Kasumi-1 (cell line): Measurements from ENCODE around the gene ST8SIA1.

ENCODE experiments used
- DNase-seq, 2 experiments: peaks; one replicate each; lab custom pipeline; 2025; lab: John Stamatoyannopoulos, UW

ST8SIA1 gene

GRCh38 chr12:22238211-22238610 is 96.3 kb downstream of the ST8SIA1 start:
- no peak for DNase-seq

DNA sequence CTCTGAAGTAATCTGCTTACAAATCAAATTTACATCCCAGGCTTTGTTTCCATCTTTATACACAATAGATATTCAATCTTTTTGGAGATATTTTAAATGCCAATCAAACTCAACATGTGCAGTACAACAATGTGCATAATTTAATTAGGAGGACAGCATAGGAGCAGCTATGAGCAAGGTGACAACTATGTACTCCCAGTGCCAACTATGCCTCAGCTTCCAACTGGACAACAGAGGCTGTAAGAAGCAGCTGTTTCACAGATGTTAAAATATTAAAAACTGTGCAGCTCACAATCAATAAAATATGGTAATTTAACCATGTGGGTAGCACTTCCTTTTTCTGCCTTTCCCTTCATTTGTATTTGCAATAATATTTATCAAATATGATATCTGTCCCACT is 99.9 kb downstream of the ST8SIA1 start:
- DNase-seq: no peak

- peak in 1 of 2 experiments; percentile 13 for DNase-seq
These were observed 102.7 kb downstream of the ST8SIA1 start for GRCh38 chr12:22231836-22232235.

DNA sequence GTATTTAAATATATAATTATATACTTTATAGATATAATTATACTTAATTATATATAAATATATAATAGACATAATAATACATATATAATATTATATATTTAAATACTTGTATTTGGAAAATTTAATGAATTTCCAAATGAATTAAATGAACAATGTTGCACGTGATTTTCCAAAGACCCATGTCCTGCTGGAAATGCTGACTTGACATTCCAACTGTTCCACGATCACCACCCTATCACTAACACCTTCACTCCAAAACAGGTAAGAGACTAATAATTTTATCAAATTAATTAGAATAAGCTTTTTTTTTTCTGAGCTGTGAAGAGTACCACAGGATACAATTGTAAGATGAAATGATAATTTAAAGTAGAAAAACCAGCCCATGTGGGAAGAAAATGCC is 103.4 kb downstream of the ST8SIA1 start:
- DNase-seq: no peak

- no peak for DNase-seq
These were observed 104.2 kb downstream of the ST8SIA1 start for GRCh38 chr12:22230280-22230794.

DNA sequence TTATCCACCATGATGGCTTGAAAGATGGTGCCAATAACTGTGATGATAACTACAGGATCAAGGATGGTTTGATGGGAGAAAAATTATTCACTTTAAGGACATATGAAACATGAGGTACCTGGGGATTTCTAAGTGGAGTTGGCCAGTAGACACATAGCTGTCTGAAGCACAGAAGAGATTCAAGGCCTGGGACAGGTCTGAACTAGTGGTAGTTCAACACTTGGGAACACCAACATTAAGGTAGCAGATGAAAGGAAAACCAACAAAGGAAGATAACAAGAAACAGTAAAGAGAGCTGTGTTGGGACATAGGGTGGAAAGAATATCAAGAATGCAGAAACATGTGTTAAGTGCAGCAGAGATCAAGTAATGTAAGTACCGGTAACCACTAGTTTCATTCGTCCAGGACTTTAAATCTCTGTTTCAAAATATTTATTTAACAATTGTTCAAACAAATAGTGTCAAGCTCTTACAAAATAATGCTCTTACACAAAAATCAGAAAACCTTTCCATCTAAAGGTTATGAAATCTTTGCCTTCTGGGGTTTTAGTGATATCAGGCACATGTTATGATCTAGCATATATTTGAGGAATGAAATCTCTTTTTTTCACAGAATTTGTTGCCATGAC is 104.7 kb downstream of the ST8SIA1 start:
- no peak for DNase-seq

GRCh38 chr12:22228022-22228875 is 106.3 kb downstream of the ST8SIA1 start:
- no peak for DNase-seq

DNA sequence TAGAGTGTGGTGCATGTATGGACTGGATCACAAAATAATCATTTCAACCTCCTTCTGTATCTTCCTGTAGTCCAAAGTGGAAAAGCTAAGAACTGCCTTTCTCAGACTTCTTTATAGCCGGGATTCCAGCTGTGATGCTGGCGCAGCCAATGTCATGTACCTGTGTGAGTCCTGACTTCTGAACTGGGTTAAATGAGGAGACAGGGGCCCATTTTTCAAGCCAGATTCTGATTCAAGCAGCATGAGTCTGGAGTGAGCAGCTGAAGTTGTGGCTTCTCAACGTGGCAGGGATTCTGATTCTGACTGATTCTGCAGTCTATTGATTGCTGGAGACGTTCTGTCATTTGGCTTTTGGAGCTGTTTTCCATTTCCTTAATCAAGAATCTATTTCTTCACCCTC is 111.2 kb downstream of the ST8SIA1 start:
- no peak for DNase-seq

DNA sequence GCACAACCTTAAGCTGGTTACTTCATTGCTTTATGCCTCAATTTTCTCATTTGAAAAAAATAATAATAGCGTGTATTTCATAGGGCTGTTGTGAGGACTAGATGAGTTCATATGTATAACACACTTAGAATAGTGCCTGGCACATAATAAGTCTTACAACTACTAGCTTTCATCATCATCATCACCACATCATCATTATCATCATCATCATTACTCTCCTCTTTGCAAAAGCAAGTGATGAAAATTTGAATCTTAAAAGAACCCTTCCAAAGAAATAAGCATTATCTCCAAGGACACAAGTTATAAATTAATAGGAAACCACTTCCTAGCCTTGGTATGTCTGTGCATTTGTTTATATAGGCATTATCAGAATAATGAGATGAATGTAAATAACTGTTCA is 117.0 kb downstream of the ST8SIA1 start:
- DNase-seq: no peak

DNA sequence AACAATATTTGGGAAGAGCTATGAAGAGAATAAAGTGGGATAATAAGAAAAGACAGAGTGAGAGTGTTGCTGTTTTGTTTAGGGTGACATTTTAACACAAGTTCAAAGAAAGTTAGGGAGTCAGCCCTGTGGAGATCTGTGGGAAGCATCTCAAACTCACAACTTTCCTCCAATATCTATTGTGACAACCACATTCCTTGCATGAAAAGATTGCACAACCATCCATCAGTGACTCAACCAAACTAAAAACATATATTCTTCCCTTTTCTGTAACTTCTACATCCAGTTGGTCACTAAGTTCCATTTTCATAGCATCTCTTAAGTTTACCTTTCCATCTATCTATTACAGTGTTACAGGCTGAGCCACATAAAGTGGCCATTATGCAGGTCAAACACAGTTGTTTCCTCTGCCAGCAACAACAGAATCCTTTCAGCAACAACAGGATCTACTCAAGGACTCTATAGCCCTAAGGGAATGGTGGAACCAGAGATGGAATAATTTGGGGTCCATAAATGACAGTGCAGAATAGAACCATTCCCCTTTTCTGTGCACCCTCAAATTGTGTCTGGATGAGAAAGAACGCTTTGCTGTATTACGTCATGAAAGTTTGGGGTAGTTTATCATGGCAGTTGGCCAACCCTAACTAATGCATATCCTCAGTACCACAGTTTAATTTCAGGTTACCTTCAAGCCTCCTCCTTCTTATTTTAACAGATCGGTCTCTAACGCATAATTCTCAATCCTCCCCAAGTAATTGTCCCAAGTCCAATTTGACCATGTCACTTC is 118.8 kb downstream of the ST8SIA1 start:
- DNase-seq: peak in 1 of 2 experiments; percentile 14

GRCh38 chr12:22211128-22211527 is 123.4 kb downstream of the ST8SIA1 start:
- DNase-seq: no peak

DNA sequence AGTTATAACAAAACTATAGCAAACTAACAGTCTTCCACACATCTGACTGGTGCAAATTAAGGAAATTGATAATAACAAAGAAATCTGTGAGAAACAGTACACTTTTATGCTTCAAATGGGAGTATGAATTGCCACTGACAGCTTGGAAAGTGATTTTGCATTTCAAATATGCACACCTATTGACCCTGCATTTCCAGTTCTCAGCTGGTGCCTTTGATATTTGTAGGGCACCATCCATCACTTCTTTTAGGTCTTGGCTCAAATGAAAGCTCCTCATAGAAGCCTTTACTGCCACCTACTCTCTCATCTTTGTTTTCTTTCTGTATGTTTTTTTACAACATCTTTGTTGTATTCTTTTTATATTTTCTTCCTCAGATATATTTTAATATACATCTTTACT is 125.1 kb downstream of the ST8SIA1 start:
- no peak for DNase-seq

DNA sequence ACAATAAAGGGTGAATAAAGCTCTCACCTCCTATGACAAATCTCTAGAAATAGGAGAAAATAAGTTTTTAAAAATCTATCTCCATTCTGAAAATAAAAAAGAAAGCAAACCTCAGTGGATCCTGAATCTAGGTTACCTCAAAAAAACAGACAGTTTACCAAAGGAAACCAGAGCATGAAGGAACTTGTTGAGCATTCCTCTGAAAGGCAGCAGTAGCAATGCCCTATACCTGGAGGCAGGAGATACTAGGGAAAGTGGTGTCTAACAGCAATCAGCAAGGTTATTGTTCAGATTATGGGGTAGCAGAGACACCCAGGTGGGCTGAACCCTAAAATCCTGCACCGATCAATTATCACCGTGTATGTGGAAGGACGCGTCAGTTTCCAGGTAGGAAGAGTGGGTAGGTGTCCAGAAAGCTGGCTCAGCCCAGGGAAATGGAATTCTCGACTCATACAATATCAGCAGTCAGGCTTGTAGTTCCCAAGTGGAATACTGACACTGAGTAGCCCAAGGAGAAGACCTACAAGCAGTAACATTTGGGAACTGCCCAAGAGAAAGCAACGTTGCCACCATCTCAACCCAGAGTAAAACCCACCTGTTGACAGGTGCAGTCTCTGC is 128.3 kb downstream of the ST8SIA1 start:
- DNase-seq: no peak

GRCh38 chr12:22204391-22204790 is 130.1 kb downstream of the ST8SIA1 start:
- no peak for DNase-seq

DNA sequence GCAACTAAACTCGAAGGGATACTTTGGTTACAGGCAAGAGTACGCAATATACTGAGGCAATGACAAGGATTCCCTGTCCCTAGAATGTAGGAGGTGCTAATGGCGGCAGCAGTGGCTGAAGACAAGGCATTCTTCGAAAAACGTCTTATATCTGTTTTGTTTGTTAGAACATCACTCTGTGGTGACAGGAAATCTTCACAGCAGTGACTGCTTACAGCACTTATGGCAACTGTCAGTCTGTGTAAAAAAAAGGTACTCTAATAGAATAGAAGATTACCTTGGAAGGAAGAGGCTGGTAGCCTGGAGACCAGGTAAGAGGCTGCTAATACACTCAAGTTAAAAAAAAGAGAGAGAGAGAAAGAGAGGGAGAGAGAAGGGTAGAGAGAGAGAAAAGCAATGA is 131.7 kb downstream of the ST8SIA1 start:
- DNase-seq: no peak

DNA sequence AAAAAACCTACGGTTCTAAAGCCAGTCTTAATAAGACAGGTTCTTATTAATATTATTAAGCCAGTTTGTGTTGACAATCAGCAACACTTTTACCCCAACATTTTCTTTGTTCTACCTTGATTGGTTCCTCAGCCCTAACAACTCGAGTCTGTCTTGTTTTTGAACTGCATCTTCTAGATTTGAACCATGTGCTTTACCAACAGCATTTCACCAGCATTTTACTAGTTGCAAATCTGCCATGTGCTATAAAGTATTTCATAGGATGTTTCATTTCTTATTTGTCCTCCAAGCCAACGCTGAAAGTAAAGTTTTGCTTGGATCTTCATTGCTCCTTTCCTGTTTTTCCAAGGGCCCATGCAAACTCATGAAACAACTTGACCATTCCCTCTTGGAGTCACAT is 133.4 kb downstream of the ST8SIA1 start:
- no peak for DNase-seq

- DNase-seq: no peak
These were observed 138.3 kb downstream of the ST8SIA1 start for GRCh38 chr12:22196236-22196635.

DNA sequence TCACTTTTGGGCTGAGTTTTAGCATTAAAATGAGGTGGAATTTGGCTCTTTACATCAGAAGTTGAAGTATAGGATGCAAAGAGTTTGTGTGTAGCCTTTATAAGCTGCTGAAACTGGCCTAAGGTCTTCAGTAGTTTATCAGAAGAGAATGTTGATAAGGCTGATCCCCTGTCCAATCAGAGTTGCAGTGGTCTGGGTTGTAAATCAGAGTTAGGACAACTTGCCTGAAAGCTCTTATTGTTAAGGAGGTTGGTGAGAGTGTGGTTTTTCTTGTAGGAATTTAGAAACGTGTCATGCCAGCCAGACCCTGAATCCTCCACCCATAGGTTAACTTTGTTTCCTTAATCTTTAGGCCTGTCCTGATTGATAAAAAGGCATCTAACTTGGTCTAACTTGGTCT is 143.5 kb downstream of the ST8SIA1 start:
- no peak for DNase-seq

DNA sequence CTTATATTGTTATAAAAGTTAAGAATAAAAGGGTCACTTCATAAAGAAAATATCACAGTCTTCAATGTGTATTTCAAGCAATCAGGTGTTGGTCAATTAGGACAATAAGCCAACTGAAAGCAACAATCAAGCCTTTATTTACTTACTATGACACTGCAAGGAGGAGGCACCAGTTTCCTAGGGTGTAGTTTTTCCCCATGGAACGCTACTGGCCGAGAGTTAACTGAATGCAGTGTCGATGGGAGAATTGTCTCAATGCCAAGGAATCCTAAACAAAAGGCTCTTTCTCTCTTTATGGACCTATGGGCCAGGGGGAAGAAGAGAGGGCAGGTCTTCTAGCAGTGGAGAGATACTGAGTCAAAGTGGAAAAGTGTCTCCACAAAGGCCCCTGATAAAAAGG is 146.1 kb downstream of the ST8SIA1 start:
- no peak for DNase-seq

DNA sequence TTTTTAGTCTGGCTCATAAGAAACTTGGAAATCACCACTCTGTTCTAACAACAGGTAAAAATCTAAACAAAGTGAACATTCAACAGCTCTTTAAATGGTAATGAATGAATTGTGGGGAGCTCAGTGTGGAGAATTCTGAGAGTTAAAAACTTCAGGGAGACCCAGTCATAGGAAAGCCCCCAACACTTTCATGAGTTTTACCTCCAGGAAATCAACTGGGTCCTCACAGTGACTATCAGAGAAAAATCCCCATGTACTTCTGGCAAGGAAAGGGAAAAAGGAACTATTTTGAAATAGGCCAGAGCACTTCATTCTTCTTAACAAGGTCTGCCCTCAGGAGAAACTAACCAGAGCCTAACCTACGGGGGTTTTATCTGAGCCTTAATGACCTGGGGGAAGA is 153.8 kb downstream of the ST8SIA1 start:
- DNase-seq: no peak

DNA sequence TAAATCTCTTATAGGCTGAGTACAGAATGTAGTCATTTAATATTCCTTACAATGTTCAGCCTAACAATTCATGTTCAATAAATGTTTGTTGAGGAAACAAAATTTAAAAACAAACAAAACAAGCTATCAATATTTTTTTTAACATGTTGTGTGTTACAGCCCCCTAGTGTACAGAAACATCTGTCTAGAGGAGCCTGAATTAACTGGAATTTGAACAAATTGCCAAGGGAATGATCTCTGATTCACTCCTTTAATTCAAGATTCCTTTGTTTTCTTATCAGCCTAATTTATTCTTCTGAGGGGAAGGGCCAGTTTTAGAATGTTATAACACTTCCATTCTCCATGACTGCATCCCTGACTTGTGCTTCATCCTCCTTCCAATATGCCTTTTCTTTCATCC is 161.3 kb downstream of the ST8SIA1 start:
- peak in 1 of 2 experiments; percentile 14 for DNase-seq

GRCh38 chr12:22172501-22172900 is 162.0 kb downstream of the ST8SIA1 start:
- peak in 1 of 2 experiments; percentile 6 for DNase-seq
